Karpas-422 (cell line): ENCODE measurements around the gene DERL2. TPM values are rescaled to one million over a fixed set of nuclear protein-coding genes. Genes with fewer than 3 reads are reported as not detected.

Experiments
- DNase-seq: peaks from one replicate; pipeline ENCODE4 v3.0.0-alpha.2; 2015
- H2AFZ ChIP-seq: fragments of 200-600 bp; sonication (generic); 2 replicates; pipeline ENCODE4 v1.6.1; 2014; ENCODE audit warnings: antibody characterized with exemption, low read length, mixed read lengths
- H3K27ac ChIP-seq: fragments of 200-600 bp; sonication (generic); 2 replicates; pipeline ENCODE4 v1.5.1; 2014; ENCODE audit warnings: mild to moderate bottlenecking, low read length, moderate library complexity
- H3K27me3 ChIP-seq: fragments of 200-600 bp; sonication (generic); 2 replicates; pipeline ENCODE4 v1.6.1; 2014; ENCODE audit warnings: low read length, mixed read lengths
- H3K36me3 ChIP-seq: fragments of 200-600 bp; sonication (generic); 2 replicates; pipeline ENCODE4 v1.6.1; 2014; ENCODE audit warnings: low read length, mixed read lengths; ENCODE audit not compliant: insufficient read depth
- H3K4me1 ChIP-seq: fragments of 200-600 bp; sonication (generic); 2 replicates; pipeline ENCODE4 v1.6.1; 2014; ENCODE audit warnings: mild to moderate bottlenecking, low read length, mixed read lengths
- H3K4me2 ChIP-seq: fragments of 200-600 bp; sonication (generic); 2 replicates; pipeline ENCODE4 v1.6.1; 2014; ENCODE audit warnings: low read length, low read depth, mild to moderate bottlenecking; ENCODE audit not compliant: poor library complexity, severe bottlenecking
- H3K4me3 ChIP-seq: fragments of 200-600 bp; sonication (generic); 2 replicates; pipeline ENCODE4 v1.5.1; 2014; ENCODE audit warnings: mild to moderate bottlenecking, antibody characterized with exemption, low read length, mixed read lengths
- H3K79me2 ChIP-seq: fragments of 200-600 bp; sonication (generic); 2 replicates; pipeline ENCODE4 v1.6.1; 2014; ENCODE audit warnings: mild to moderate bottlenecking, low read length, mixed read lengths
- H3K9ac ChIP-seq: fragments of 200-600 bp; sonication (generic); 2 replicates; pipeline ENCODE4 v1.6.0; 2014; ENCODE audit warnings: low read length
- H3K9me2 ChIP-seq: fragments of 200-600 bp; sonication (generic), shearing (Covaris generic); replicated peaks from 2 replicates; pipeline ENCODE4 v1.6.0; 2014; ENCODE audit warnings: mild to moderate bottlenecking, low read length, moderate library complexity; ENCODE audit not compliant: insufficient read depth
- H3K9me3 ChIP-seq: fragments of 300-700, 200-600 bp; sonication (generic); 2 replicates; pipeline ENCODE4 v1.6.1; 2014; ENCODE audit warnings: low read length, mixed read lengths
- H4K20me1 ChIP-seq: fragments of 200-600 bp; sonication (generic); 2 replicates; pipeline ENCODE4 v1.6.1; 2014; ENCODE audit warnings: mild to moderate bottlenecking, antibody characterized with exemption, low read length, low read depth; ENCODE audit not compliant: insufficient read depth
- total RNA-seq: library from RNA; depleted of rRNA; stranded (reverse); fragments of >200 nt; shearing (Covaris generic); gene quantifications from 2 replicates; pipeline ENCODE4 v1.2.3, GENCODE V29; 2014; ENCODE audit warnings: low replicate concordance; rRNA removed

The DERL2 gene
- total RNA-seq, 1 experiment from 2014 or later = 23.8 TPM

DNA sequence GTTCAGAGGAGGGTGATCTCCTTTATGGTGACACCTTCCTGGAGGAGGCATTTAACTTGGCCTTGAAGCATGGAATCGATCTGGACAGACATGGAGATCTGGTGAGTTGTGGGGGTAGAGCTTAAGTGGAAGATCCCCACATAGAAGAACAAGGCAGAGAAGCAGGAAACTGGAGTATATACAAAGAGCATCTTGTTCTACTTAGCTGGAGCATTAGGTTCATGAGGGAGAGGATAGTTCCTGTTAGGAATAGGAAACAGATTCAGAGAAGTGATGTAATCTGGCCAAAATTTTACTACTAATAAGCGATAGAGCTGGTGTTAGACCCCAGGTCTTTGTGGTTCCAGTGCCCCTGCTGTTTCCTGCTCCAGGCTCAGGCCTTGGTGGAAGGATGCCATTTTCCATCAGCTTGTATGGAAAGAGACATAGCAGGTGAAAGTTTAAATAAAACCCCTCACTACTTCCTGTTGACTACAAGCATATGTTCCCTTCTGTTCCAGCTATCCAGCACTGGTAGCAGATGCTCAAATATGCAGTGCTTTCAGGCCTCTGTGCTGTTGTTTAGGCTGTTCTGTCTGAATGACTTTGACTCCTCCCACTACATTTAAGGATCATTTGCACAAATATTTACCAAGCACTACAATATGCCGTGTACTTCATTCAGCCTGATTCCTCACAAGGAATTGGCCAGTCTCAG is 56.6 kb downstream of the DERL2 start:
- Histone ChIP-seq H3K27ac (no peak overlapping the region), H3K79me2 (0 out of 2 replicates have a peak, but pooled peaks cover 8% of the 10 kb centered on the region), H3K4me1 (no peaks in the 10 kb centered on the region), H3K4me3 (no peak overlapping the region), H3K9ac (no peak overlapping the region), H4K20me1 (0 out of 2 replicates have a peak, but pooled peaks cover 4% of the 10 kb centered on the region), H3K36me3 (peaks cover 44% of the 10 kb centered on the region), H3K4me2 (no peak overlapping the region), H3K27me3 (no peaks in the 10 kb centered on the region), H2AFZ (no peak overlapping the region), H3K9me2 (no peaks in the 10 kb centered on the region), H3K9me3 (no peaks in the 10 kb centered on the region)
- no peak for DNase-seq

DNA sequence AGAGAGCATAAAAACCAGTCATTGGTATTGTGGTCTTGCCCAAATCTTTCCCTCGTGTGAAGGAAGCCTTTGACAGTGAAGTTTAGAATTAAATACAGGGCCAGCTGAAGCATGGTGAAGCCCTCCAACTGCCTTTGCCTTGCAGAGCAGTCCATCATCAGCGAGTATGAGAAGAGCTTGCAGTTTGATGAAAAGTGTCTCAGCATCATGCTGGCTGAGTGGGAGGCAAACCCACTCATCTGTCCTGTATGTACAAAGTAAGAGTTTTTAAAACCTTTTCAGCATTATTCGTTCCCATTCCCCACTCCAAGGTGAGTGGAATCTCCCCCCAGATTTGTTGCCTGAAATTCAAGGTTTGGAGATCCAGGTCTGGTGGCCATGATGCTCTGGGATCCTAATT is 60.2 kb downstream of the DERL2 start:
- no peak overlapping the region for H3K4me3 ChIP-seq
- peaks cover 46% of the 10 kb centered on the region for H3K36me3 ChIP-seq
- no peaks in the 10 kb centered on the region for H3K27me3 ChIP-seq
- H3K9me3 ChIP-seq = no peaks in the 10 kb centered on the region
- no peak overlapping the region for H3K9ac ChIP-seq
- no peaks in the 10 kb centered on the region for H3K9me2 ChIP-seq
- no peak for DNase-seq
- no peak overlapping the region for H2AFZ ChIP-seq
- H3K4me2 ChIP-seq = no peak overlapping the region
- no peak overlapping the region for H3K27ac ChIP-seq
- peaks cover 8% of the 10 kb centered on the region for H3K4me1 ChIP-seq
- peaks cover 3% of the 10 kb centered on the region; the same call in 1 of the 2 replicates for H4K20me1 ChIP-seq
- peaks cover 35% of the 10 kb centered on the region for H3K79me2 ChIP-seq

DNA sequence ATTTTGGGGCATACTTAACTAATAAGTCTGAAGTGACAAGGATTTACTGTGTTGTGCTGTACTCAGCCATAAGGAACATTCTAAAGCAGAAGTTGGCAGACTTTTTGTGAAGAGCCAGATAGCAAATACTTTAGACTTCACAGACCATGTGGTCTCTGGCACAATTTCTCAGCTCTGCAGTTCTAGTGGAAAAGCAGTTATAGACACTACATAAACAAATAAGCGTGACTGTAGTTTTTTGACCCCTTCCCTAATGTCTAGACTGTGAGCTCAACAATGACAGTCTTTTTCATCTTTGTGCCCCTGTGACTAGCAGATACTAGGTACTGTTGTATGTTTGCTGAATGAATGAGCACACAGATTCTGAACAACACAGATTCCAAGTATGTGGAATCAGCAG is 61.1 kb downstream of the DERL2 start:
- Histone ChIP-seq H3K9me2 (no peaks in the 10 kb centered on the region), H3K27me3 (no peaks in the 10 kb centered on the region), H3K9me3 (no peaks in the 10 kb centered on the region), H3K4me1 (peaks cover 10% of the 10 kb centered on the region), H3K4me3 (no peak overlapping the region), H3K27ac (no peak overlapping the region), H3K4me2 (no peak overlapping the region), H3K9ac (no peak overlapping the region), H2AFZ (no peak overlapping the region), H4K20me1 (peaks cover 5% of the 10 kb centered on the region; the same call in 1 of the 2 replicates), H3K36me3 (peaks cover 46% of the 10 kb centered on the region), H3K79me2 (peaks cover 43% of the 10 kb centered on the region)
- DNase-seq = no peak

DNA sequence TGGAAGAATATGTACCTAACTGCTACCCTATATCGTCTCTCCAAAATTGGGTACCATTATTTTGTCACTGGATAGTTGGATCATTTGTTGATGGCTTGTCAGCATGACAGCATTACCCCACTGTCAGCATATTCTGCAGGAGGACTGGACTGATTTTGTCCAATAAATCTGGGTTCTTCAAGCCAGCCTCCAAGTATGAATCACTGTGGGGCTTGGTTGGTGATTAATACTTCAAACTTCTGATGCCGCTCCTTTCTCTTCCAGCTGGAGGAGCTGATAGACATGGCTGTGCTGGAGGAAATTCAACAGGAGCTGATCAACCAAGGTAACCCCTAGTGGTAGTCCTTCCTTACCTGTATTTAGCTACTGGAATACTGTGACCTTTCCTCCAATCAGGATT is 63.5 kb downstream of the DERL2 start:
- no peaks in the 10 kb centered on the region for H3K9me2 ChIP-seq
- no peak overlapping the region for H3K4me2 ChIP-seq
- H3K9ac ChIP-seq = no peak overlapping the region
- peaks cover 62% of the 10 kb centered on the region for H3K79me2 ChIP-seq
- H3K27ac ChIP-seq = no peak overlapping the region
- peaks cover 38% of the 10 kb centered on the region for H3K36me3 ChIP-seq
- H3K4me3 ChIP-seq = no peak overlapping the region
- no peaks in the 10 kb centered on the region for H3K9me3 ChIP-seq
- H3K27me3 ChIP-seq = no peaks in the 10 kb centered on the region
- no peak overlapping the region for H2AFZ ChIP-seq
- peaks cover 6% of the 10 kb centered on the region; the same call in 1 of the 2 replicates for H4K20me1 ChIP-seq
- peaks cover 19% of the 10 kb centered on the region for H3K4me1 ChIP-seq
- no peak for DNase-seq

Other genes starting within 250 kb of the DERL2 start
- 16.2 and 20.3 TPM in 2 replicates for gene RABEP1, start 203.9 kb downstream of the DERL2 start, total RNA-seq
- gene NUP88, start 66.5 kb downstream of the DERL2 start, total RNA-seq = 113 and 116 TPM in 2 replicates
- 53.5 and 67.5 TPM in 2 replicates for gene RPAIN, start 66.0 kb downstream of the DERL2 start, total RNA-seq
- 314 and 361 TPM in 2 replicates for gene C1QBP, start 47.0 kb downstream of the DERL2 start, total RNA-seq
- gene DHX33, start 17.2 kb downstream of the DERL2 start, total RNA-seq = 17.0 and 19.5 TPM in 2 replicates
- 11.3 and 22.5 TPM in 2 replicates for gene MIS12, start 388 bp upstream of the DERL2 start, total RNA-seq
- gene NLRP1, start 98.3 kb upstream of the DERL2 start, total RNA-seq = 1.2 and 1.5 TPM in 2 replicates